GM19043 (cell line): ENCODE measurements around the gene RMND5A.

Experiments
- ATAC-seq: cut with Tn5 transposase; IDR thresholded peaks from one replicate; pipeline ENCODE4 v1.9.1; 2021; ENCODE audit warnings: low read depth; ENCODE audit not compliant: unreplicated experiment

RMND5A gene

GRCh38 chr2:86760371-86760770 is 40.3 kb downstream of the RMND5A start:
- no peak for ATAC-seq

- peak; percentile 64 for ATAC-seq
Observed at GRCh38 chr2:86764661-86765309, 44.7 kb downstream of the RMND5A start.

GRCh38 chr2:86765310-86765695 is 45.2 kb downstream of the RMND5A start:
- ATAC-seq, result no peak

DNA sequence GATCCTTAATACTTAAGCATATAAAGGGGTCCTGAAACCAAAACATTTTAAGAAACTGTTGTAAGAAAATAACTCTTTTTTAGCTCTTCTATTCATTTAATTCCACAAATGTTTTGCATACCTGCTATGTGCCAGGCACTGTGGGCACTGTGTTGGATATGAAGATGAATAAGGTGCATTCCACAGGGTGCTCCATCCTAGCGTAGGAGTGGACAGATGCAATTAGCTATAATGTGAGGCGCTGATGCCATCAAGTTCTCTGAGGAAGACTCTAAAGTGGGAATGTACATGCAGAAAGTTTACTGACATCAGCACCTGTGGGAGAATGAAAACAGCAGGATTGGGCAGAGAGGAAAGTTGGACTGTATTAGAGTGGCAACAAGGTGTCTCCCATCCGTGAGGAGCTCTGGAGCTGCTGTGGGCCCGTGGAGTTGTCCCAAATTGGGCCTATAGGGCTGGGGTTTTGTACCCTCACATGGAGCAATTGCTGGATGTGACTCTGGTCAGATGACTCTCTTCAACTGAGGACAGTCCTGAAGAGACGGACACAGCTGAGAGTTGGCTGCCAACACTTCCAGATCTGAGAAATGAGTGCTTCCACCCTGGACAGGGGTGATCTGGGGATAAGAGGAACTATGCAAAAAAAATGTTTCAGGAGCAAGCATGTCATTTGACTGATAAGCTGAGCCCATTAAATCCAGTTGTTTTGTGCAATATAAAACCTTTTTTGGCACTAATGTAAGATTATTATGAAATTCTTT is 48.3 kb downstream of the RMND5A start:
- ATAC-seq, result no peak

GRCh38 chr2:86769838-86770237 is 49.7 kb downstream of the RMND5A start:
- ATAC-seq, result no peak

- ATAC-seq, result no peak
Observed at GRCh38 chr2:86770816-86771301, 50.8 kb downstream of the RMND5A start.

DNA sequence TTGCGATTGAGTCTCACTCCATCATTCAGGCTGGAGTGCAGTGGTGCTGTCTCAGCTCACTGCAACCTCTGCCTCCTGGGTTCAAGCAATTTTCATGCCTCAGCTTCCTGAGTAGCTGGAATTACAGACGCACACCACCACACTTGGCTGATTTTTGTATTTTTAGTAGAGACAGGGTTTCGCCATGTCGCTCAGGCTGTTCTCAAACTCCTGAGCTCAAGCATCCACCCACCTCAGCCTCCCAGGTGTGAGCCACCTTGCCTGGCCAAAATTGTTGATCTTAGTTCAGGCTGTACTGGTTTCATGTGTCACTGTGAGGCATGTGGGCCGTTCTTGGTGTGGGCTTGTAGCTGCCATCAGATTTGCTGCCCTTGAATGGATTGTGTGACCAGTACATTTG is 52.5 kb downstream of the RMND5A start:
- no peak for ATAC-seq

GRCh38 chr2:86774862-86775261 is 54.8 kb downstream of the RMND5A start:
- no peak for ATAC-seq

DNA sequence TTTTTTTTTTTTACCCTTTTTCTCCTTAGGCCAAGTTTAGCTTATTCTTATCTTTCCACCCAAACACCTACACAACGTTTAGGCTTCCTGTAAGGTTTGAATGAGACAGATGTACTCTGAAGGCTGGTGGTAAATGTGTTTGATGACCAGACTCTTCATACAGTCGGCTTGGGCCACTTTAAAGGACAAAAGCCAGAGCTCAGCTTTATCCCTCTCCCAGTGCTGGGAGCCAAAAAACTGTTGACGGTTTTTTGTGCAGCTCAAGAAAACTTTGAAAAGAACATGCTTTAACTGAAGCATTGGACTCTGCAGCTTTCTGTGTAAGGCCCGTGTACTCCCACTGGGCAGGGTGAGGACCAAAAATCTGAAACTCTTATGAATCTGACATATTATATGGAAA is 55.2 kb downstream of the RMND5A start:
- ATAC-seq, result no peak

GRCh38 chr2:86776532-86776931 is 56.4 kb downstream of the RMND5A start:
- ATAC-seq, result no peak

- no peak for ATAC-seq
Observed at GRCh38 chr2:86778957-86779356, 58.9 kb downstream of the RMND5A start.

DNA sequence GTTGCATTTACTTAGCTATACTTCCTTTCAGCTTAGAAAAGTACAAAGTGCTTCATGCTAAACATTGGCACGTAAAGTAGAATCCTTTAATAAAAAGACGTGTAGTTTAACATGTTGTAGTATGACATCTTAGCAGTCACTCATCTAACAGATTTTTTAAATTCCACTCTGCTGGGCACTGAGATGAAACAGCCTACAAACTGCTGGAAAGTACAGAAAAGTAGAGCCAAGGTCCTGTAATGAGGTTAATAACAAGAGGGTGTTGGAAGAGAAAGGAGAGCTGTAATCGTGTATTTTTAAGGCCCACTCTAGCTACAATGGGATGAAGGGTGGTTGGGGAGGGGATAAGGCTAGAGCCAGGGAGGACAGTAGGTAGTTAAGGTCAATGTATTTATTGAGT is 59.9 kb downstream of the RMND5A start:
- no peak for ATAC-seq

GRCh38 chr2:86781363-86781762 is 61.3 kb downstream of the RMND5A start:
- no peak for ATAC-seq

DNA sequence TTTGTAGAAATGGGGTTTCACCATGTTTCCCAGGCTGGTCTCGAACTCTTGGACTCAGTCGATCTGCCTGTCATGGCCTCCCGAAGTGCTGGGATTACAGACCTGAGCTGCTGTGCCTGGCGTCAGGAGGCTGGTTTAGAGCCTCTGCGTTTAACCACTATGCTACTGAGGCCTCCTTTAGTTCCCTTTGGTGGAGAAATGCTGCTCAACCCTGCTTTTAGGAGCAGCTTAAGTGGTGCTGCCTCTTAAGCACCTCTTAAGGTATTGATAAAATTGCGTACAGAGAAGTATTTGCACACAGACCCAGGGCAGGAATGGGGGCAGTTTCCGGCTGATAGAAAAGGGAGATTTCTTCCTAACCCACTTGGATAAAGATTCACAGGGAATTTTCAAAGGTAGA is 62.7 kb downstream of the RMND5A start:
- no peak for ATAC-seq

GRCh38 chr2:86783615-86784339 is 63.7 kb downstream of the RMND5A start:
- peak; percentile 91 for ATAC-seq

DNA sequence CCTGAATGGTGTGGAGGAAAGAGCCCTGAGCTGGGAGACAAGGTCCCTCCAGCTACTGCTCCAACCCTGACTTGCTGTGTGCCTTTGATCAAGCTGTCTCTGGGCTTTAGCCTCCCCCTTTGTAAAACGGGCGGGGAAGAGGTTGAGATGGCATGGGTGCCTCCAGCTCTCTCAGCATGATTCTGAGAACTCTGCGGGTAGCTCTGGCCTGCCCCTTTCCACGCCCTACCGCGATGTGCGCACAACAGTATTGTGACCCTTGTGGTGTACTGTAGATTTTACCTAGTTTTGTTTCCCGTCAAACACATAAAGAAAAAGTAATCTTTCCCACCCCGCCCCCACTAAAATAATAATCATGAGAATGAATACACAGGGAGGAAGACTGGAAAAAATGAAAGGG is 65.4 kb downstream of the RMND5A start:
- ATAC-seq, result no peak

DNA sequence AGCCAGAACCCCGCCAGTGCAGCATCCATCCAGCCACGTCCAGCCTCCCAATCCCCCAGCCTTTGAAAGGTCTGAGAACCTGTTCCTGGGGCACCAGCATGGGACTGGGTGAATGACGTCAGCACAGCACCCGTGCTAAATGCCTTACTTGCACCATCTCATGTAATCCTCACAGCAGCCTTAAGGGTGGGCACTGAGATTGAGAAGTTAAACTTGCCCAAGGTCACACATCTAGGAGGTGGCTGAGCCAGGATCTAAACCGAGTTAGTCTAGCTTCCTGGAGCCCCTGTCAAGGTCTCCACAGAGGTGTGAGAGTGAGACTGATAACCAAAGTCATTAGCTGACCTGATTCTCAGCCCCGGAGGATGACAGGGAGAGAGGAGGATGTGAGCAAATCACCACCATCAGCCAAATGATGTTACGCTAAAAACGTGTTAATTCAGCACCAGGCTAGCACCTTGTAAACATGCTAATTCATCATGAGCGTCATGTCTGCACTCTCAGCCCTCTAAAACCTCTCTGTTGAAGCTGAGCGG is 66.0 kb downstream of the RMND5A start:
- no peak for ATAC-seq

- ATAC-seq, result no peak
Observed at GRCh38 chr2:86787736-86788135, 67.6 kb downstream of the RMND5A start.

GRCh38 chr2:86788165-86788564 is 68.1 kb downstream of the RMND5A start:
- no peak for ATAC-seq

- ATAC-seq, result no peak
Observed at GRCh38 chr2:86788881-86789686, 69.0 kb downstream of the RMND5A start.
